PFSK-1 (cell line): ENCODE data around the gene SPO11.

Experiments
- FOXP2 ChIP-seq: optimal IDR thresholded peaks from 2 replicates; pipeline ENCODE3; 2011; ENCODE audit warnings: borderline replicate concordance, control low read depth, inconsistent platforms; ENCODE audit not compliant: insufficient read depth; ENCODE audit errors: extremely low read length, extremely low read depth
- POLR2AphosphoS5 ChIP-seq: IDR thresholded peaks from 2 replicates; pipeline ENCODE4 v1.6.1; 2012; ENCODE audit warnings: low read depth, mild to moderate bottlenecking, control low read depth, low read length, moderate library complexity
- REST ChIP-seq, 2 experiments: IDR thresholded peaks; 2 replicates each; pipeline versions ENCODE4 v1.6.1 to v1.8.0; 2011 to 2012; ENCODE audit warnings: low read depth in 2 of 2, low read length in 2 of 2, control low read depth in 1 of 2, inconsistent platforms in 1 of 2, mild to moderate bottlenecking in 1 of 2, moderate library complexity in 1 of 2; ENCODE audit not compliant: insufficient read depth in 1 of 2
- SIN3A ChIP-seq: IDR thresholded peaks from 2 replicates; pipeline ENCODE4 v1.6.1; 2012; ENCODE audit warnings: mild to moderate bottlenecking, low read length, moderate library complexity, borderline replicate concordance; ENCODE audit not compliant: insufficient read depth
- TAF1 ChIP-seq: IDR thresholded peaks from 2 replicates; pipeline ENCODE4 v1.6.1; 2012; ENCODE audit warnings: low read length, control low read depth, borderline replicate concordance; ENCODE audit not compliant: insufficient read depth

The SPO11 gene

GRCh38 chr20:57374343-57374930 lies 44.8 kb downstream of the SPO11 start:
- TF ChIP-seq REST (IDR thresholded peaks at IDR 0.05; ENCODE audit: insufficient read depth in 1 of 2, low read depth in 2 of 2, low read length in 2 of 2) (no peak), TAF1 (no peak), SIN3A (no peak)

GRCh38 chr20:57374931-57375651 lies 45.5 kb downstream of the SPO11 start:
- no peak for TF ChIP-seq SIN3A
- TF ChIP-seq REST (IDR thresholded peaks at IDR 0.05; ENCODE audit: insufficient read depth in 1 of 2, low read depth in 2 of 2, low read length in 2 of 2) = no peak
- TF ChIP-seq FOXP2 = no peak
- TF ChIP-seq TAF1 = no peak
- TF ChIP-seq POLR2AphosphoS5 = no peak

- TF ChIP-seq POLR2AphosphoS5 = no peak
- TF ChIP-seq REST (IDR thresholded peaks at IDR 0.05; ENCODE audit: insufficient read depth in 1 of 2, low read depth in 2 of 2, low read length in 2 of 2) = no peak
- TF ChIP-seq TAF1 = no peak
- no peak for TF ChIP-seq FOXP2
- no peak for TF ChIP-seq SIN3A
These were observed 46.1 kb downstream of the SPO11 start for GRCh38 chr20:57375652-57376230.

- TF ChIP-seq SIN3A (no peak), FOXP2 (no peak), TAF1 (no peak), POLR2AphosphoS5 (no peak), REST (IDR thresholded peaks at IDR 0.05; ENCODE audit: insufficient read depth in 1 of 2, low read depth in 2 of 2, low read length in 2 of 2) (no peak)
These were observed 47.7 kb downstream of the SPO11 start for GRCh38 chr20:57377350-57377749.
